IPS-11a (cell line): ENCODE data around the gene PRDM16.

Experiments
- H3K4me3 ChIP-seq: one replicate; pipeline ENCODE4 v1.5.1; 2013; ENCODE audit warnings: low read depth, low read length, control low read depth

Gene PRDM16

GRCh38 chr1:3196577-3197245 is 127.7 kb downstream of the PRDM16 start:
- no peak overlapping the region for H3K4me3 ChIP-seq

- no peak overlapping the region for H3K4me3 ChIP-seq
These were observed 128.8 kb downstream of the PRDM16 start for GRCh38 chr1:3197781-3198316.

GRCh38 chr1:3198371-3199271 is 129.6 kb downstream of the PRDM16 start:
- no peak overlapping the region for H3K4me3 ChIP-seq

DNA sequence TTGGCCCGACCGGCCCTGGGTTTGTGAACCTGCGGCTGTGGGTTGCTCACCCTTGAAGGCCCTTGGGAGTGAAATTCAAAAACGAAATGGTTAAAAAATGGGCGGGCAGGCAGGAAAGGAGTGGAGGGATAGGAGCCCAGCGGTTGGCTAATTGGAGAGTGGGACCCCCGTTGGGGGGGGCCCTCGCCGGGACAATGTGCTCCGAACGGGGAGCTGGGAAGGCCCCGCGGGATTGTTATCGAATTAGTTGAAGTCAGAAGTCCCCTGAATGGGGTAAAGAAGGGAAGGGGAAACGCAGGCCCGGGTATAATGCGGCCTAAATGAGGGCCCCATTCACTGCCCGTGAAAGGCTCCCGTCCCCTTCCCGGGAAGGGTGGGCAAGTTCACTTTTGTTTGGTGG is 135.7 kb downstream of the PRDM16 start:
- no peak overlapping the region for H3K4me3 ChIP-seq

GRCh38 chr1:3205815-3206214 is 136.8 kb downstream of the PRDM16 start:
- H3K4me3 ChIP-seq: no peak overlapping the region

DNA sequence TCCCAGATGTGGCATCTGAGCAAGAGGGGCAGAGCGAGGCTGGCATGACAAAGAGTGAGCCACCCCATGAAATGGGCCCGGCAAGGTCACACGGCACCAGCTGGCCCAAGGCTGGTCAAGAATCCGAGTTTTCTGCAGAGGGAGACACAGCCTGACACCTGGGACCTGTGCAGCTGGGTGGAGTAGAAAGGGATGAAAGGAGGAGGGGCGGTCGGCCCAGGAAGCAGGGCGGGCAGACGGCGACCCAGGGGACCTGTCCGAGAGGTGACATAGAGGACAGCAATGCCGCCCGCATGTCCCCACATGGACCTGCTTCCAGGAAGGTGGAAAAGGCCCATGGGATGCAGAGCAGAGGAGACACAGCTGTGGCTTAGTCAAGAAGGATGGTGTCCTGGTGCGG is 137.7 kb downstream of the PRDM16 start:
- H3K4me3 ChIP-seq: no peak overlapping the region

DNA sequence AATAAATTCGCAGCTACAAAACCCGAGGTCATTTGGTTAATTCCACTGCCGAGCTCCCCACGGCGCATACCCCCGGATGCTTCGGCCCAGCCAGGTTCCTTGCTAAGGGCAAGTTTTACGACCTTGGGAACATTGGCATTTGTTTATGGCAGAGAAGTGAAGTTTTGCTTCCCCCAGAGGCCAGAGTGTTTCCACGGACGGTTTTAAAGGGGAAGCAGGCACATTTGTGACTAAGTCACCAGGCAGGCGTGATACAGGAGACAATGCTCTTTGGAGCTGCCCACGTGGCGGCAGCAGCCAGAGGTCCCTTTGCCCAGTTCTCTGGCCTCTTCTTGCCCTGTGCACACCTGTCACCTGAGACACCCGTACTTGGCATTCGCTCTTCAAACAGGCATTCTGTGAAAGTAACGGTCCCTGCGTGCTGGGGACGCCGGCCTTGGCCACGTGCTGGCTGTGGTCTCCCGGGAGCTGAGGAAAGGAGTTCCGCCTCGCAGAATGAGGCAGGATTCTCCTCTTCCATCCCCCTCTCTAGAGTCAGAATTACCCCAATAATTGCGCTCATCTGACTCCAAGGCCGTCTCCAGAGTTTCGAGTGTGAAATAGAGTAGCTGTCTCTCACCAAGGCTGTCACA is 138.3 kb downstream of the PRDM16 start:
- H3K4me3 ChIP-seq: no peak overlapping the region

DNA sequence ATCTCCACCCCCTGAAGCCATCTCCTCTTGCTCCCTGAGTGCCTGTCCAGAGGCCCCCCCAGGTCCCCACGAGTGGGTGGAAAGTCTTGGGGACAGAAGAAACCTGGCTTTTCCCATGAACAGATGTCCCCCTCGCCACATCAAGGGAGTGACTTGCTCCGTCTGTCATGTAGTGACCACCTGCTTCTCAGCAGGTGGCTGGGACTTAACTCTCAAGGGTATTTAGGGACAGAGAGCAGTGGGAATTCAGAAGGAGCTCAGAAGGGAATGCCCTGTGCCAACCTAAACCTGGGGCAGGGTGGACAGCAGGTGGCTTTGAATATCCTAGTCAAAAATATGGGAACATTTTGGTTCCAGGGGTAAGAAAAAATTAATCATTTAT is 139.8 kb downstream of the PRDM16 start:
- no peak overlapping the region for H3K4me3 ChIP-seq

- no peak overlapping the region for H3K4me3 ChIP-seq
These were observed 140.2 kb downstream of the PRDM16 start for GRCh38 chr1:3209201-3209600.

DNA sequence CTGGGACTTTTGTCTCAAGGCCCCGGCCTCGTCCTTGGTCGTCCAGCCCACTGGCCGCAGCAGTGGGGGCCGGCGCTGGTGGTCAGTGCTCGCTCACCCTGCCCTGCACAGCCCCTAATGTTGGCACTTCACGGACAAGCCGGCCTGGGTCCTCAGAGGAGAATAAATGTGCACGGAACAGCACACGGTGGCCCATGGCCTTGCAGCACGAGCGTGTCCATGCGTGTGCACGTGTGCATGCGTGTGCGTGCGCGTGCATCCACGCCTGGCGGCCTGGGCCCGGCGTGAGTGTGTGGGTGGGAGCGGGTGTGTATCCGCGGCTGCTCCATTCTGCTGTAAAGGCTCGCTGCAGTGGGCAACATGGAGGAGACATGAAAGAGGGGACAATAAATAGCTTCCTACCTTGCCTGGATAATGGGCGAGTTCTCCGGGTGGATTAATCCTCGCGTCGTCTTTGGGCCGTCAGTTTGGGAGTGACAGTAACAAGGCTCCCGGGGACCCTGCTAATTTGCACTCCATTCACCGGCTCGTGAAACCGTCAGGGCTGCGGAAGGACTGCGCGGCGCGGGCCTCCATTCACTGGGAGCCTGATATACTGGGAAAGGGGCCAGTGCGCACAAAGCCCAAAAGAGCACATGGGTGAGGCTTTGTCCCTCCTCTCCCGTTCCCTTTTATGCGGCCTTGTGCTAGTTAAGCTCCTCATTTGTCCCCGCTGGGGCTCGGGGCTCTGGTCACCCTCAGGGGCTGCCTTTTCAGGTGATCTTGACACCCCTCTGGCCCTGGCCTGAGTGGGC is 142.8 kb downstream of the PRDM16 start:
- no peak overlapping the region for H3K4me3 ChIP-seq

DNA sequence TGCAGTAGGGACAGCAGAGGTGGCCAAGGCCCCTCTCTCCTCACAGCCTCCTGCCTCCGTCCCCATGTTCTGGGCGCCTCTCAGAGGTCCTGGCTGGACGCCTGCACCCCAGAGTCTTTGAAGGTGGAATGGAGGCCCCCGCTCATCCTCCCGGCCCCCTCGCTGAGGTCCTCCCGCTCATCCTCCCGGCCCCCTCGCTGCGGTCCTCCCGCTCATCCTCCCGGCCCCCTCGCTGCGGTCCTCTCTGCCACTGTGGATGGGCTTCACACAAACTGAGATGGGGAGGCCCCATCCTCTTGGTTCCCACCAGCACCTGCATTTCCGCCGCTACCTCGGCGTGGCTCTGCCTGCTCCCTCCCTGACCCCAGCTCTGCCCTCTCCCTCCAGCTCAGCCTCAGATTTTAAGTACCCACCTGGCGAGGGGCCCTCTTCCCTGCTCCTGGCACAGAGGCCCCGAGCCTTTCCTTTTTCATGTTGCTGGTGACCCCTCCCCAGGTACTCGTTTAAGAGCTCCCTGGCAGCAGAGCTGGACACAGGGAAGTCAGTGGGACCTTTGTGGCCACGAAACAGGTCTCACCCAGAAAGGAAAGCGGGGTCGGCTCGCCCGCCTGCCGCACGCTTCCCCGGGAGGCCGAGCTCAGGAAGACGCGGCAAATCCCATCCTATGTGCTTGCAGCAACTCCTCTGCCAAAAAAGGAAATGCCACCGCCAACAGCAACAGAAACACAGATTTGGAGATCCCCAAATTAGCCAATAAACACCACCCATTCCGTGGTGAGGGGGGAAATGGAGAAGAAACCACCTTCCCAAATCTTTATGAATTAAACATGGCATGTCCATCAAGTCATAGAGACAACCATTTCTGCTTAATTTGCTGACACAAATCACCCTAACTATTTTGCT is 143.7 kb downstream of the PRDM16 start:
- no peak overlapping the region for H3K4me3 ChIP-seq

DNA sequence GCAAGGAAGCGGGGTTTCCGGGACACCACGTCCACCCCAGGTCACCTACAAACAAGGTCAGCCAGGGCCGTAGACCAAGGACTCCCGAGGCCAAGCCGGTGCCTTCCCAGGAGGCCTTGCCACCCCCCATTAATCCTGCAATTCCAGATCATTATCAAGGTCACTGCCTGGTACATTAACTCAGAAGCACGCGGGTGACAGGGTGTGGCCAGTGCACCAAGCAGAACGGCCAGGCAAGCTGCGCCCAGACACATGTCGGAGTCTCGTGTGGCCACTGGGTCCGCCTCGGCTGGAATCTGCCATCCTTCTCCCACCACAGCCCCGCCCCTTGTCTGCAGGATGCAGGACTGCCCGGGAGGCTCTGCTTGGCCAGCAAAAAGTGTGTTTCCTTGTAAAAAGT is 144.7 kb downstream of the PRDM16 start:
- no peak overlapping the region for H3K4me3 ChIP-seq

GRCh38 chr1:3215198-3216014 is 146.4 kb downstream of the PRDM16 start:
- H3K4me3 ChIP-seq: no peak overlapping the region

GRCh38 chr1:3216015-3216391 is 147.0 kb downstream of the PRDM16 start:
- no peak overlapping the region for H3K4me3 ChIP-seq

DNA sequence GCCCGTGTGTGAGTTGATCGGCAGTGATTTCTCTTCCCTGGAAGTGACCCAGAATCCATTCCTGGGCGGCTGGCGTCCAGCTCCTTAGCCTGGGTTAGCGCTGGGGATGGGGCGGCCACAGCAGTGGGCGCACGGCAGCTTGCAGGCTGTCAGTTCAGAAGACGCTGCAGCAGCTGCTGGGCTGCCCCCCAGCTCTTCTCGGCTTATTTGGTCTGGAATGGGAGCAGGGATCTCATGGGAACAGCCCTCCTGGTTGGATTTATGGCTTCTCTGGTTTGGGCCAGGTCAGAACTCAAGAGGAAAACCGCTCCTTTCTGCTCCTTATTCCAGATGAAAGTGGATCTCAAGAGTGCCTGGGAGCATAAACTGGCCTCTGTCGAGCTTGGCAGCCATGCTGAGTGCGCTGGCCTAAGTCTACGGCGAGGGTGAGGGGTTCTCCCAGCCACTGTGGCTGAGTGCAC is 148.2 kb downstream of the PRDM16 start:
- no peak overlapping the region for H3K4me3 ChIP-seq

DNA sequence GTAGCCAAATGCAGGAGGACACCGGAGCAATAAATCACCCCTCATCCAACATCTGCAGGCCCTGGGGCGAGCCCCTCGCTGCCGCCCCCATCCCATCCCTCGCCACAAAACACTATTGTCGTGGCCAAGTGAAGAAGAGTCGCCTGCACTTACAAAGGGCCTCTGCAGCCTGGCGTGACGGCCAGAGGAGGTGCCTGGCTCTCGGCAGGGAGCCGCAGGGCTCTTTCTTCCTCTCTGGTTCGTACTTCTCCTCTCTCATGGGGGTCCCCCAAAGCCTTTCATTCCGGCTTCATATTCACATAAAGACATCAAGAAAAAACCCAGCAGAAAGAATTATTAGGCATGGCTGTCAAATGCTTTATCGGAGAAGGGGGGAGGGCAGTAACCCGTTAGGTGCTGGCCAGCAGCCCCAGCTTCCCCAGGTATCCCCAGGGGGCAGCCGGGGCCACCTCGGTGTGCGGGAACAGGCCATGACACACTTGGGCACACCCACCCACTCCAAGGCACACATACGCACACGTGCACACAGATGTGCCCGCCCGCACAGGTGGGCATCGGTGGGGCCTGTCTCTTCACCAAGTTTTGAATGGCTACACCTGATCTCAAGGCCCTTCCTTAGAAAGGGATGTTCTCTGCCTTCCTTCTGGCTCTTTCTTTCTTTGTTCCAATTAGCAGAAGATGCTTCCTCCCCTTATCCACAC is 149.1 kb downstream of the PRDM16 start:
- no peak overlapping the region for H3K4me3 ChIP-seq

- H3K4me3 ChIP-seq: no peak overlapping the region
These were observed 150.2 kb downstream of the PRDM16 start for GRCh38 chr1:3219005-3219790.
